GM12878 (cell line): Measurements from ENCODE around the gene NSMCE1. TPM values are rescaled to one million over a fixed set of nuclear protein-coding genes. Genes with fewer than 3 reads are reported as not detected.
A peak's percentile ranks its signal among the peaks of the same experiment; 100 is the strongest.

Source experiments
- BACH1 ChIP-seq: fragments of 450-650 bp; IDR thresholded peaks from 2 replicates; pipeline ENCODE4 v1.6.1; 2017; ENCODE audit warnings: mild to moderate bottlenecking, borderline replicate concordance
- FOS ChIP-seq: IDR thresholded peaks from 3 replicates; pipeline ENCODE4 v1.6.1; 2011; ENCODE audit warnings: borderline replicate concordance; ENCODE audit not compliant: insufficient read length; ENCODE audit errors: extremely low read depth
- JUND ChIP-seq: IDR thresholded peaks from 2 replicates; pipeline ENCODE4 v1.6.1; 2012; ENCODE audit warnings: low read depth, mild to moderate bottlenecking, low read length, improper control_type of control experiment, moderate library complexity
- MTA2 ChIP-seq: fragments of 450-650 bp; IDR thresholded peaks from 2 replicates; pipeline ENCODE4 v1.6.1; 2016; ENCODE audit warnings: low read depth, mild to moderate bottlenecking, moderate library complexity
- MTA3 ChIP-seq: IDR thresholded peaks from 2 replicates; pipeline ENCODE4 v1.6.1; 2012; ENCODE audit warnings: low read length, inconsistent platforms, borderline replicate concordance
- NFYB ChIP-seq: IDR thresholded peaks from 2 replicates; pipeline ENCODE4 v1.6.1; 2011; ENCODE audit warnings: low read depth, mild to moderate bottlenecking, low read length, improper control_type of control experiment, moderate library complexity; ENCODE audit not compliant: insufficient read depth
- NR2C2 ChIP-seq: IDR thresholded peaks from 2 replicates; pipeline ENCODE4 v1.6.1; 2011; ENCODE audit warnings: borderline replicate concordance, low read depth; ENCODE audit not compliant: control insufficient read depth, insufficient read length
- POLR2AphosphoS2 ChIP-seq: IDR thresholded peaks from 2 replicates; pipeline ENCODE4 v1.6.1; 2011; ENCODE audit warnings: low read depth, mild to moderate bottlenecking, low read length, improper control_type of control experiment, moderate library complexity
- RAD51 ChIP-seq: fragments of 450-650 bp; IDR thresholded peaks from 2 replicates; pipeline ENCODE4 v1.6.1; 2016; ENCODE audit warnings: moderate library complexity, mild to moderate bottlenecking, inconsistent platforms
- RBBP5 ChIP-seq: fragments of 200-600 bp; sonication (generic); conservative IDR thresholded peaks from 2 replicates; pipeline ENCODE4 v1.6.1; 2016
- RUNX3 ChIP-seq: IDR thresholded peaks from 2 replicates; pipeline ENCODE4 v1.6.1; 2012; ENCODE audit warnings: low read length, inconsistent platforms
- SMARCA5 ChIP-seq: fragments of 450-650 bp; IDR thresholded peaks from 2 replicates; pipeline ENCODE4 v1.6.1; 2017; ENCODE audit warnings: mild to moderate bottlenecking
- YBX1 ChIP-seq: fragments of 450-650 bp; IDR thresholded peaks from 2 replicates; pipeline ENCODE4 v1.6.1; 2016; ENCODE audit warnings: antibody characterized with exemption
- ZNF274 ChIP-seq: IDR thresholded peaks from one replicate; pipeline ENCODE4 v1.8.0; 2011; ENCODE audit not compliant: insufficient read length, insufficient read depth
- polyA plus RNA-seq, 11 experiments: library from polyadenylated mRNA; depleted of rRNA in 4 of 11; unstranded in 6 of 11; stranded (reverse) in 5 of 11; fragments of >200 nt; fragmentation: Nextera tagmentation in 4 of 11; fragmentation: Illumina TruSeq in 1 of 11; extraction: Ambion mirVana in 4 of 11; extraction: Trizol in 1 of 11; gene quantifications; 1 replicate in 1 of 11; 2 replicates in 10 of 11; pipeline versions ENCODE4 v1.2.1 to v1.2.3, GENCODE V29; 2011 to 2016; ENCODE audit warnings: inconsistent platforms in 2 of 11, missing spikeins in 2 of 11, low read depth in 1 of 11
- total RNA-seq, 4 experiments: library from RNA; depleted of rRNA in 3 of 4; stranded (reverse); fragments of >200 nt in 3 of 4; fragmentation: Illumina TruSeq in 1 of 4; extraction: Trizol in 1 of 4; gene quantifications; 2 replicates each; pipeline versions ENCODE4 v1.2.1 to v1.2.3, GENCODE V29; 2013 to 2021
- TF ChIP-seq, protein P1 (sequence below): fragments of 450-650 bp; IDR thresholded peaks from 2 replicates; pipeline ENCODE4 v1.6.1; 2017; ENCODE audit warnings: antibody characterized with exemption, mild to moderate bottlenecking, moderate library complexity
- TF ChIP-seq, protein P2 (sequence below): IDR thresholded peaks from 2 replicates; pipeline ENCODE4 v1.6.1; 2011; ENCODE audit warnings: low read depth, mild to moderate bottlenecking, low read length, moderate library complexity, borderline replicate concordance; ENCODE audit errors: extremely low read depth
- TF ChIP-seq, protein P3 (sequence below): fragments of 150-350 bp; IDR thresholded peaks from 2 replicates; pipeline ENCODE4 v1.6.1; 2014; ENCODE audit warnings: mild to moderate bottlenecking, low read depth, low read length
- TF ChIP-seq, protein P4 (sequence below), 3 experiments: IDR thresholded peaks in 2 of 3; conservative IDR thresholded peaks in 1 of 3; 2 replicates each; pipeline ENCODE4 v1.5.1; 2011; ENCODE audit warnings: low read depth in 3 of 3, low read length in 3 of 3, mild to moderate bottlenecking in 3 of 3, control low read depth in 2 of 3, moderate library complexity in 2 of 3, inconsistent platforms in 1 of 3, mixed read lengths in 1 of 3; ENCODE audit not compliant: control insufficient read depth in 2 of 3, insufficient read depth in 1 of 3; ENCODE audit errors: extremely low read depth in 1 of 3
- TF ChIP-seq, protein P5 (sequence below): fragments of 450-650 bp; IDR thresholded peaks from 2 replicates; pipeline ENCODE4 v1.6.1; 2017; ENCODE audit warnings: low read depth, mild to moderate bottlenecking, moderate library complexity

The NSMCE1 gene
- total and polyA plus RNA-seq, 10 of the 15 experiments (the other 5 are each of a cell fraction or from before 2014, with no cell fraction given), result 54.0 to 214 (median 71.4) TPM

DNA sequence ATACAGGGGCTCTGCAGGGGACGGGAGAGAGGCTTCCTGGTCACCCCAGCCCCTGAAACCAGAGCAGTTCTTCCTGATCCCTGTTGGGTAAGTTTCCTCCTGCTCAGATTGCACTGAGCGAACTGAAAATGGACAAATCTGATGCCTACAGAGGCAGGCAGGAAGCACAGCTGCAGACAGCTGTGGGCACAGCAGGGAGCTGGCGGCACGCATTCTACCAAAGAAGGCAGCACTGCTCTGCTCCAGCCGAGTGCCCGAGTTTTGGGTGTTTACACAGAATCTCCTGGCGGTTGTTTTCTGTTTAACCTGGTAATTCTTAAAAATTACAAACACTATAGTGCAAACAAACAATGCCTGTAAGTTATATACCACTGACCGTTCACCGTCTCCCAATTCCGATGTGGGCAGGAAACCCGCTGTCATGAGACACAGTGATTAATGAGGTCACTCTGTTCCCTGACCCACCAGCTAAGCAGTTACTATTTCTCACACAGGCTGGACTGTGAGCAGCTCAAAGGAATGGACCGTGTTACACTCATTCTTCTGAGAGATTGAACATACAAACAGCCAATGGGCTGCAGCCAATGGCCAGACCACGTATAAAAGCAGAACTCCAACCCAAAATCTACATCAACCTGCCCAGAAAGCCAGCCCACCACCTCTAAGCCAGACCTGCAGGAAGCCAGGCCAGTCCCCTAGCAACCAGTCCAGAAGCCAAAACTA, 25.5 kb downstream of the NSMCE1 start (continued):
- TF ChIP-seq FOS (no peak), MTA3 (no peak), POLR2AphosphoS2 (no peak), ZNF274 (no peak), RUNX3 (peak; percentile 58; the same call in 1 of the 2 replicates), NR2C2 (no peak), YBX1 (no peak), RAD51 (no peak), MTA2 (peak; percentile 75; the same call in 1 of the 2 replicates), RBBP5 (no peak), JUND (no peak), NFYB (0 out of 2 replicates have a peak, but pooled peaks have one; percentile 10), BACH1 (no peak), SMARCA5 (no peak)
- TF ChIP-seq, protein P1, sequence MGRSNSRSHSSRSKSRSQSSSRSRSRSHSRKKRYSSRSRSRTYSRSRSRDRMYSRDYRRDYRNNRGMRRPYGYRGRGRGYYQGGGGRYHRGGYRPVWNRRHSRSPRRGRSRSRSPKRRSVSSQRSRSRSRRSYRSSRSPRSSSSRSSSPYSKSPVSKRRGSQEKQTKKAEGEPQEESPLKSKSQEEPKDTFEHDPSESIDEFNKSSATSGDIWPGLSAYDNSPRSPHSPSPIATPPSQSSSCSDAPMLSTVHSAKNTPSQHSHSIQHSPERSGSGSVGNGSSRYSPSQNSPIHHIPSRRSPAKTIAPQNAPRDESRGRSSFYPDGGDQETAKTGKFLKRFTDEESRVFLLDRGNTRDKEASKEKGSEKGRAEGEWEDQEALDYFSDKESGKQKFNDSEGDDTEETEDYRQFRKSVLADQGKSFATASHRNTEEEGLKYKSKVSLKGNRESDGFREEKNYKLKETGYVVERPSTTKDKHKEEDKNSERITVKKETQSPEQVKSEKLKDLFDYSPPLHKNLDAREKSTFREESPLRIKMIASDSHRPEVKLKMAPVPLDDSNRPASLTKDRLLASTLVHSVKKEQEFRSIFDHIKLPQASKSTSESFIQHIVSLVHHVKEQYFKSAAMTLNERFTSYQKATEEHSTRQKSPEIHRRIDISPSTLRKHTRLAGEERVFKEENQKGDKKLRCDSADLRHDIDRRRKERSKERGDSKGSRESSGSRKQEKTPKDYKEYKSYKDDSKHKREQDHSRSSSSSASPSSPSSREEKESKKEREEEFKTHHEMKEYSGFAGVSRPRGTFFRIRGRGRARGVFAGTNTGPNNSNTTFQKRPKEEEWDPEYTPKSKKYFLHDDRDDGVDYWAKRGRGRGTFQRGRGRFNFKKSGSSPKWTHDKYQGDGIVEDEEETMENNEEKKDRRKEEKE, result no peak
- TF ChIP-seq, protein P2, sequence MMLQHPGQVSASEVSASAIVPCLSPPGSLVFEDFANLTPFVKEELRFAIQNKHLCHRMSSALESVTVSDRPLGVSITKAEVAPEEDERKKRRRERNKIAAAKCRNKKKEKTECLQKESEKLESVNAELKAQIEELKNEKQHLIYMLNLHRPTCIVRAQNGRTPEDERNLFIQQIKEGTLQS, result no peak
- TF ChIP-seq, protein P3, sequence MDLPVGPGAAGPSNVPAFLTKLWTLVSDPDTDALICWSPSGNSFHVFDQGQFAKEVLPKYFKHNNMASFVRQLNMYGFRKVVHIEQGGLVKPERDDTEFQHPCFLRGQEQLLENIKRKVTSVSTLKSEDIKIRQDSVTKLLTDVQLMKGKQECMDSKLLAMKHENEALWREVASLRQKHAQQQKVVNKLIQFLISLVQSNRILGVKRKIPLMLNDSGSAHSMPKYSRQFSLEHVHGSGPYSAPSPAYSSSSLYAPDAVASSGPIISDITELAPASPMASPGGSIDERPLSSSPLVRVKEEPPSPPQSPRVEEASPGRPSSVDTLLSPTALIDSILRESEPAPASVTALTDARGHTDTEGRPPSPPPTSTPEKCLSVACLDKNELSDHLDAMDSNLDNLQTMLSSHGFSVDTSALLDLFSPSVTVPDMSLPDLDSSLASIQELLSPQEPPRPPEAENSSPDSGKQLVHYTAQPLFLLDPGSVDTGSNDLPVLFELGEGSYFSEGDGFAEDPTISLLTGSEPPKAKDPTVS, result no peak
- TF ChIP-seq, protein P4, sequence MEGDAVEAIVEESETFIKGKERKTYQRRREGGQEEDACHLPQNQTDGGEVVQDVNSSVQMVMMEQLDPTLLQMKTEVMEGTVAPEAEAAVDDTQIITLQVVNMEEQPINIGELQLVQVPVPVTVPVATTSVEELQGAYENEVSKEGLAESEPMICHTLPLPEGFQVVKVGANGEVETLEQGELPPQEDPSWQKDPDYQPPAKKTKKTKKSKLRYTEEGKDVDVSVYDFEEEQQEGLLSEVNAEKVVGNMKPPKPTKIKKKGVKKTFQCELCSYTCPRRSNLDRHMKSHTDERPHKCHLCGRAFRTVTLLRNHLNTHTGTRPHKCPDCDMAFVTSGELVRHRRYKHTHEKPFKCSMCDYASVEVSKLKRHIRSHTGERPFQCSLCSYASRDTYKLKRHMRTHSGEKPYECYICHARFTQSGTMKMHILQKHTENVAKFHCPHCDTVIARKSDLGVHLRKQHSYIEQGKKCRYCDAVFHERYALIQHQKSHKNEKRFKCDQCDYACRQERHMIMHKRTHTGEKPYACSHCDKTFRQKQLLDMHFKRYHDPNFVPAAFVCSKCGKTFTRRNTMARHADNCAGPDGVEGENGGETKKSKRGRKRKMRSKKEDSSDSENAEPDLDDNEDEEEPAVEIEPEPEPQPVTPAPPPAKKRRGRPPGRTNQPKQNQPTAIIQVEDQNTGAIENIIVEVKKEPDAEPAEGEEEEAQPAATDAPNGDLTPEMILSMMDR (IDR thresholded peaks at IDR 0.05 in 2 of 3, conservative IDR thresholded peaks at IDR 0.05 in 1 of 3; ENCODE audit: control insufficient read depth in 2 of 3, extremely low read depth in 1 of 3, insufficient read depth in 1 of 3, low read depth in 3 of 3, low read length in 3 of 3), result no peak
- TF ChIP-seq, protein P5, sequence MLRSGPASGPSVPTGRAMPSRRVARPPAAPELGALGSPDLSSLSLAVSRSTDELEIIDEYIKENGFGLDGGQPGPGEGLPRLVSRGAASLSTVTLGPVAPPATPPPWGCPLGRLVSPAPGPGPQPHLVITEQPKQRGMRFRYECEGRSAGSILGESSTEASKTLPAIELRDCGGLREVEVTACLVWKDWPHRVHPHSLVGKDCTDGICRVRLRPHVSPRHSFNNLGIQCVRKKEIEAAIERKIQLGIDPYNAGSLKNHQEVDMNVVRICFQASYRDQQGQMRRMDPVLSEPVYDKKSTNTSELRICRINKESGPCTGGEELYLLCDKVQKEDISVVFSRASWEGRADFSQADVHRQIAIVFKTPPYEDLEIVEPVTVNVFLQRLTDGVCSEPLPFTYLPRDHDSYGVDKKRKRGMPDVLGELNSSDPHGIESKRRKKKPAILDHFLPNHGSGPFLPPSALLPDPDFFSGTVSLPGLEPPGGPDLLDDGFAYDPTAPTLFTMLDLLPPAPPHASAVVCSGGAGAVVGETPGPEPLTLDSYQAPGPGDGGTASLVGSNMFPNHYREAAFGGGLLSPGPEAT, result peak; percentile 55; the same call in 1 of the 2 replicates
